ENCODE results near the gene HRC.
A peak's percentile ranks its signal among the peaks of the same experiment; 100 is the strongest.

HRC gene, protein sequence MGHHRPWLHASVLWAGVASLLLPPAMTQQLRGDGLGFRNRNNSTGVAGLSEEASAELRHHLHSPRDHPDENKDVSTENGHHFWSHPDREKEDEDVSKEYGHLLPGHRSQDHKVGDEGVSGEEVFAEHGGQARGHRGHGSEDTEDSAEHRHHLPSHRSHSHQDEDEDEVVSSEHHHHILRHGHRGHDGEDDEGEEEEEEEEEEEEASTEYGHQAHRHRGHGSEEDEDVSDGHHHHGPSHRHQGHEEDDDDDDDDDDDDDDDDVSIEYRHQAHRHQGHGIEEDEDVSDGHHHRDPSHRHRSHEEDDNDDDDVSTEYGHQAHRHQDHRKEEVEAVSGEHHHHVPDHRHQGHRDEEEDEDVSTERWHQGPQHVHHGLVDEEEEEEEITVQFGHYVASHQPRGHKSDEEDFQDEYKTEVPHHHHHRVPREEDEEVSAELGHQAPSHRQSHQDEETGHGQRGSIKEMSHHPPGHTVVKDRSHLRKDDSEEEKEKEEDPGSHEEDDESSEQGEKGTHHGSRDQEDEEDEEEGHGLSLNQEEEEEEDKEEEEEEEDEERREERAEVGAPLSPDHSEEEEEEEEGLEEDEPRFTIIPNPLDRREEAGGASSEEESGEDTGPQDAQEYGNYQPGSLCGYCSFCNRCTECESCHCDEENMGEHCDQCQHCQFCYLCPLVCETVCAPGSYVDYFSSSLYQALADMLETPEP

DNA sequence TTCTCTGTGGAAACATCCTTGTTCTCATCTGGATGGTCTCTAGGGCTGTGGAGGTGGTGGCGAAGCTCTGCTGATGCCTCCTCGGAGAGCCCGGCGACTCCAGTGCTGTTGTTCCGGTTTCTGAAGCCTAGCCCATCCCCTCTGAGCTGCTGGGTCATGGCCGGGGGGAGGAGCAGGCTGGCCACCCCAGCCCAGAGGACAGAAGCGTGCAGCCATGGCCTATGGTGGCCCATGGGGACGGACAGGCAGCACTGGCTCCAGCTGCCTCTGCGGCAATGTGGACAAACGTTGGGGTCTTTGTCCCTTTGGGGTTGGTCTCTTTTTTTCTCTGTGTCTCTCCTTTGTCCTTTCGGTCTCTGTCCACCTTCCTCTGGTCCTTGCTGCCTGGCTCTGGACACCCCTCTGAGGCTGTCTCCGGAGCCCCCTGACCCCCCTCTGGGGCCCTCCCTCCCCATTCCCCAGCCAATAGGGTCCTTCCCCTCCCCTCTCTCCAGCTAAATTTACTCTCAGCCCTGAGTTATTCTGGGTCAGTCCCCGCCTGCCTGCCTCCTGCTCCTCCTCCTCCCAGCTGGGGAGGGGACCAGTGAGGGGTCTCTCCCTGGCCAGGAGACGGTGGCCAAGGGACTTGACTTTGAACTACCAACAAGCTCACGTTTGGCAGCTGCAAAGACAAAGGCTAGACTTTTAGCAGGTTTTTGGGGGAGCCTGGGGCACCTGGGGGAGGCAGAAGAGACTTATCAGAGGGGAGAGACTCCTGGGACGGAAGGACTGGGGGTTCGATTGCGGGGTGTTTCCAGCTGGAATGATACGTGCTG lies at the start of gene HRC:
Gene HRC (minus strand): TSS at position 392 of the 815 bp plus-strand sequence. CDS start 159 bp downstream, at position 233.
- no peak for DNase-seq (ENCODE audit: low read depth)
- no peak within 1 kb of the TSS for H3K4me3 ChIP-seq (ENCODE audit: low read length)
- TF ChIP-seq, protein P1, sequence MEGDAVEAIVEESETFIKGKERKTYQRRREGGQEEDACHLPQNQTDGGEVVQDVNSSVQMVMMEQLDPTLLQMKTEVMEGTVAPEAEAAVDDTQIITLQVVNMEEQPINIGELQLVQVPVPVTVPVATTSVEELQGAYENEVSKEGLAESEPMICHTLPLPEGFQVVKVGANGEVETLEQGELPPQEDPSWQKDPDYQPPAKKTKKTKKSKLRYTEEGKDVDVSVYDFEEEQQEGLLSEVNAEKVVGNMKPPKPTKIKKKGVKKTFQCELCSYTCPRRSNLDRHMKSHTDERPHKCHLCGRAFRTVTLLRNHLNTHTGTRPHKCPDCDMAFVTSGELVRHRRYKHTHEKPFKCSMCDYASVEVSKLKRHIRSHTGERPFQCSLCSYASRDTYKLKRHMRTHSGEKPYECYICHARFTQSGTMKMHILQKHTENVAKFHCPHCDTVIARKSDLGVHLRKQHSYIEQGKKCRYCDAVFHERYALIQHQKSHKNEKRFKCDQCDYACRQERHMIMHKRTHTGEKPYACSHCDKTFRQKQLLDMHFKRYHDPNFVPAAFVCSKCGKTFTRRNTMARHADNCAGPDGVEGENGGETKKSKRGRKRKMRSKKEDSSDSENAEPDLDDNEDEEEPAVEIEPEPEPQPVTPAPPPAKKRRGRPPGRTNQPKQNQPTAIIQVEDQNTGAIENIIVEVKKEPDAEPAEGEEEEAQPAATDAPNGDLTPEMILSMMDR (IDR thresholded peaks at IDR 0.05; ENCODE audit: insufficient read depth, low read depth, low read length, missing control alignments): no peak

DNA sequence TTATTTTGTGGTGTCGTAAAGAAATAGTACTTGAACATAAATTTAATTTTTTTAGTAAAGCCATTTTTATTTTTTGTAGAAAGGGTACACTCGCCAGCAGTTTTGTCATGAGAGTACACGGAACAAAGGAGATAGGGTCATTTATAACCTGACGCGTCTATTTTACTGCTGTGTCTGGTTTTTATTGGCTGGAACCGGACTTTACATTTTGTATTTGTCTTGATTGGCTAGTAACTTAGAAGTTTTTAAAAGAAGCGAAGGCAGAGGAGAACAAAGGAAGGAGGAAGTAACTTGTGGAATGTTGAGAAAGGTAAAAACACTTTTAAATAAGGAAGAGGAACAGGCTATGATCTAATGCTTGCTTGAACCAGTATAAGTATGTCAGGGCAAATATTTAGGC lies 45.8 kb upstream of the HRC start:
- TF ChIP-seq, protein P1 (IDR thresholded peaks at IDR 0.05; ENCODE audit: insufficient read depth, low read depth, low read length, missing control alignments): no peak
- no peak overlapping the region for H3K4me3 ChIP-seq (ENCODE audit: low read length)
- no peak for DNase-seq (ENCODE audit: low read depth)

DNA sequence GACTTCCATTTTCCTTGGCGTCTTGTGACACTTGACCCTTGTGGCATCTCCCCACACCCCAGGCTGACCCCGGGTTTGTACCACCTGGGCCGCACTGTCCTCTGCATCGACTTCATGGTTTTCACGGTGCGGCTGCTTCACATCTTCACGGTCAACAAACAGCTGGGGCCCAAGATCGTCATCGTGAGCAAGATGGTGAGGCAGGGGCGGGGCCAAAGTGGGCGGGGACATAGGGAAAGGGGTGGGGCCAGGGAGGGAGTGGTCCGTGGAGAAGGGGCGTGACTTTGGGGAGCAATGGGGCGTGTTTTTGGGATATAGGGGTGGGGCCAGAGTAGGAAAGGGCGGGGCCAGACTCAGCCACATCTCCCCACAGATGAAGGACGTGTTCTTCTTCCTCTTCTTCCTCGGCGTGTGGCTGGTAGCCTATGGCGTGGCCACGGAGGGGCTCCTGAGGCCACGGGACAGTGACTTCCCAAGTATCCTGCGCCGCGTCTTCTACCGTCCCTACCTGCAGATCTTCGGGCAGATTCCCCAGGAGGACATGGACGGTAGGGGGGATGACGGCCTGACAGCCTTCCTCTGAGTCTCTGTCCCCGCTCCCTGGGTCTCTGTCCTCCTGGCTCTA lies 45.2 kb upstream of the HRC start:
- peak; percentile 50 for DNase-seq (ENCODE audit: low read depth)

DNA sequence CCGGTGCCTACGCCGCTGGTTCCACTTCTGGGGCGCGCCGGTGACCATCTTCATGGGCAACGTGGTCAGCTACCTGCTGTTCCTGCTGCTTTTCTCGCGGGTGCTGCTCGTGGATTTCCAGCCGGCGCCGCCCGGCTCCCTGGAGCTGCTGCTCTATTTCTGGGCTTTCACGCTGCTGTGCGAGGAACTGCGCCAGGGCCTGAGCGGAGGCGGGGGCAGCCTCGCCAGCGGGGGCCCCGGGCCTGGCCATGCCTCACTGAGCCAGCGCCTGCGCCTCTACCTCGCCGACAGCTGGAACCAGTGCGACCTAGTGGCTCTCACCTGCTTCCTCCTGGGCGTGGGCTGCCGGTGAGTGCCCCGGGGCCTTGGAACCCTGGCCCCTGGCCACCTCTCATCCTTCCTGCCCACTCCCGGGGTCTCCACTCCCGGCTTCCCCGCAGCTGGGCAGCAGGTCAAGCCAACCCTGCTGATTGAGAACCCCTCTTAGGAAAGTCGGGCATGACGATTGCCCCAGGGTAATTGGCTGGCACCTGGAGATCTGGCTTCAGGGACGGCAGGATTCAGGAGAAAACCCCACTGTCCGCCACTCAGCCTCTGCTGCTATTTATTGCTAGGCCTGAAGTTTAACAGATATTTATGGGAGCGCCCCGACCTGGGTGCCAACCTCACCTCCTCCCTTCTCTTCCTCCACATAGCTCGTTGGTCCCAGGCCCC lies 41.5 kb upstream of the HRC start:
- H3K4me3 ChIP-seq (ENCODE audit: low read length): no peak overlapping the region
- DNase-seq (ENCODE audit: low read depth): no peak
- TF ChIP-seq, protein P1 (IDR thresholded peaks at IDR 0.05; ENCODE audit: insufficient read depth, low read depth, low read length, missing control alignments): no peak

More for the DNA sequence above, 45.2 kb upstream of the HRC start:
- H3K4me3 ChIP-seq (ENCODE audit: low read length): no peak overlapping the region
- TF ChIP-seq, protein P1 (IDR thresholded peaks at IDR 0.05; ENCODE audit: insufficient read depth, low read depth, low read length, missing control alignments): no peak

DNA sequence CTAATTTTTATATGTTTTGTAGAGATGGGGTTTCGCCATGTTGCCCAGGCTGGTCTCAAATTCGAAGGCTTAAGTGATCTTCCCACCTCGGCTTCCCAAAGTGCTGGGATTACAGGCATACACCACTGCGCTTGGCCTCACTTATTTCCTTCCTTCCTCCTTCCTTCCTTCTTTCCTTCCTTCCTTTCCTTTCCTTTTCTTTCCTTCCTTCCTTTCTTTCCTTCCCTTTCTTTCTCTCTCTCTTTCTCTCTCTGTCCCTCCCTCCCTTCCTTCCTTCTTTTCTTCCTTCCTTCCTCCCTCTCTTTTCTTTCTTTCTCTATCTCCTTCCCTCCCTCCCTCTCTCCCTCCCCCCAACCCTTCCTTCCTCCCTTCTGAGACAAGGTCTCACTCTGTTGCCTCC lies 39.2 kb upstream of the HRC start:
- TF ChIP-seq, protein P1 (IDR thresholded peaks at IDR 0.05; ENCODE audit: insufficient read depth, low read depth, low read length, missing control alignments): no peak
- no peak for DNase-seq (ENCODE audit: low read depth)
- no peak overlapping the region for H3K4me3 ChIP-seq (ENCODE audit: low read length)
